GM12872 (cell line): Measurements from ENCODE around the gene SEMA5B.

Source experiments
- CTCF ChIP-seq: IDR thresholded peaks from 3 replicates; pipeline ENCODE4 v1.5.1; 2011; ENCODE audit warnings: low read depth, mild to moderate bottlenecking, low read length, moderate library complexity; ENCODE audit not compliant: insufficient read depth

SEMA5B gene

DNA sequence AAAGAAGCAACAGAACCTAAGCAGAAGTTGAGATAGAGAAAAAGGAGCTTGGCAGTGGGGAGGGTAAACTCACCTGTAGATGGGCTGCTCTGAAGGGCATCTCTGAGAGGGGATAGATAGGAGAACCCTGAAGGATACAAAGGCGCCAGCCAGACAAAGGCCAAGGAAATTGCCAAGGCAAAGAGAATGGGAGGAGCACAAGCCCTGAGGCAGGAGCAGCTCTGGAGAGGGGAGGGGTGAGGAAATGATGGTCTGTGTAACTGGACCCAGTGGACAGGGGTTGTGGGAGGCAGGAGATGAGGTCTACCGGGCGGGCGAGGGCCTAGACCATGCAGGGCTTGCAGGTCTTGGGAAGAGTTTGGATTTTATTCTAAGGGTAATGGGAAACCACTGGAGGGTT lies 36.9 kb upstream of the SEMA5B start:
- TF ChIP-seq CTCF = no peak

GRCh38 chr3:123063034-123063433 lies 35.5 kb upstream of the SEMA5B start:
- no peak for TF ChIP-seq CTCF

DNA sequence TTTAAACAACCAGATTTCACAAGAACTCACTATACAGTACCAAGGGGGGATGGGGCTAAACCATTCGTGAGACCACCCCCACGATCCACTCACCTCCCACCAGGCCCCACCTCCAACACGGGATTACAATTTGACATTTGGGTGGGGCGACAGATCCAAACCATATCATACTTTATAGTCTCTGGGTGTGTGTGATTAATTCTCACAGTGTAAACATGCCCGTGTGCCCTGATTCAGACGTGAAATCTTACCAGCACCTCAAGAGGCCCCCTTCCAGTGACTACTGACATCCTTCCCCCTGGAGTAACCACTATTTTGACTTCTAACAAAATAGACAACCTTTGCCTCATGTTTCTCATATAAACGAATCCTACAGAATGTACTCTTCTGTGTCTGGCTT lies 34.3 kb upstream of the SEMA5B start:
- no peak for TF ChIP-seq CTCF

DNA sequence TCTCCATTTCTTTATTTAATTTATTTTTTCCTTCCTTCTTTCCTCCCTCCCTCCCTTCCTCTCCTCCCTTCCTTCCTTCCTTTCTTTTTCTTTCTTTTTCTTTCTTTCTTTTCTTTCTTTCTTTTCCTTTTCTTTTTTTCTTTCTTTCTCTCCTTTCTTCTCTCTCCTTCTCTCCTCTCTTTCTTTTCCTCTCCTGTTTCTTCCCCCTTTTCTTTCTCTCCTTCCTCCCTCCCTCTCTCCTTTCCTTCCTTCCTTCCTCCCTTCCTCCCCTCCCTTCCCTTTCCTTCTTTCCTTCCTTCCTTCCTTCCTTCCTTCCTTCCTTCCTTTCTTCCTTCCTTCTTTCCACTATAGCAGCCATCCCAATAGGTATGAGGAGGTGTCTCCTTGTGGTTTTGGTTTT lies 32.5 kb upstream of the SEMA5B start:
- TF ChIP-seq CTCF = no peak

- no peak for TF ChIP-seq CTCF
Observed at GRCh38 chr3:123058505-123058904, 30.9 kb upstream of the SEMA5B start.

DNA sequence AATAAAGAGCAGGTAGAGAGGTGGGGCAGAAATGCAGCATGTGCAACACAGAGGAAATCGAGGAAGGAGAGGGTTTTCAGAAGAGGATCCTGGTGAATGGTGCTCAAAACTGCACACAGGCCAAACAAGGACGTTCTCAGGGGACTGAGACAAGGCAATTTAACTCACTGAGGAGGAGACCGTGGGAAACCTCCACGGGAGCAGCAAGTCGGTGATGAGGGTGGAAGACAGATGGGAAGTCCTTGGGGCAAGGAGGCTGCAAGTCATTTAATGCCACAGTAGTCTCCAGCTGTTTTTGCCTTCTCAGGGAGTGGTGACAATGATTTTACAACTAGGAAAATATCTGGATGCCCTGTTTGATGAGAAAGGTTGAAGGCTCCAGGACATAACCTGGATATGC lies 27.8 kb upstream of the SEMA5B start:
- TF ChIP-seq CTCF = no peak

GRCh38 chr3:123054931-123055330 lies 27.4 kb upstream of the SEMA5B start:
- no peak for TF ChIP-seq CTCF
